WTC11 (cell line): ENCODE results near the gene OAF. TPM values are rescaled to one million over a fixed set of nuclear protein-coding genes. Genes with fewer than 3 reads are reported as not detected.
A peak's percentile ranks its signal among the peaks of the same experiment; 100 is the strongest.

Experiments
- ATAC-seq: fragments of 200-7000 bp; cut with Tn5 transposase; 2 replicates; pipeline ENCODE4 v1.10.0; 2021; ENCODE audit warnings: mild to moderate bottlenecking, moderate library complexity
- CTCF ChIA-PET: fragments of 300-600 bp; sonication (Branson Sonifier 250); formaldehyde crosslinking; loops from one replicate; lab custom pipeline; 2021; ENCODE audit warnings: antibody characterized with exemption; lab: Charles Lee
- POLR2A ChIA-PET: fragments of 350-600 bp; sonication (Branson Sonifier 250); formaldehyde crosslinking; loops from one replicate; lab custom pipeline; 2021; ENCODE audit warnings: antibody characterized with exemption; lab: Charles Lee
- DNase-seq: peaks from one replicate; pipeline ENCODE4 v3.0.0; 2021; ENCODE audit warnings: low spot score
- H3K27ac Mint-ChIP-seq: 2 replicates; pipeline ENCODE4 v1.8.0; 2021; ENCODE audit warnings: mixed read lengths
- H3K27me3 Mint-ChIP-seq: 2 replicates; pipeline ENCODE4 v1.8.0; 2021; ENCODE audit warnings: low read depth, mild to moderate bottlenecking, moderate library complexity, mixed read lengths
- H3K36me3 Mint-ChIP-seq: 2 replicates; pipeline ENCODE4 v1.8.0; 2021; ENCODE audit warnings: mixed read lengths
- H3K4me1 Mint-ChIP-seq: 2 replicates; pipeline ENCODE4 v1.8.0; 2022; ENCODE audit warnings: mixed read lengths
- H3K4me3 Mint-ChIP-seq: 2 replicates; pipeline ENCODE4 v1.8.0; 2021; ENCODE audit warnings: mild to moderate bottlenecking, moderate library complexity, mixed read lengths
- H3K9me3 Mint-ChIP-seq: 2 replicates; pipeline ENCODE4 v1.8.0; 2021; ENCODE audit warnings: mixed read lengths
- ELF4 ChIP-seq: sonication (generic); formaldehyde crosslinking; IDR thresholded peaks from 2 replicates; pipeline ENCODE4 v1.8.1; 2022; ENCODE audit warnings: low read depth, mild to moderate bottlenecking, moderate library complexity, missing genetic modification reagents
- FOXK1 ChIP-seq: sonication (generic); formaldehyde crosslinking; IDR thresholded peaks from 2 replicates; pipeline ENCODE4 v1.8.0; 2022; ENCODE audit warnings: mild to moderate bottlenecking, moderate library complexity, missing genetic modification reagents
- GABPB1 ChIP-seq: sonication (generic); formaldehyde crosslinking; IDR thresholded peaks from 2 replicates; pipeline ENCODE4 v1.8.1; 2023; ENCODE audit warnings: mild to moderate bottlenecking, missing genetic modification reagents
- NFATC4 ChIP-seq: fragments of 250-450 bp; sonication (Bioruptor Pico); IDR thresholded peaks from 2 replicates; pipeline ENCODE4 v1.9.0; 2021; ENCODE audit warnings: mild to moderate bottlenecking
- NR2C2 ChIP-seq: sonication (generic); formaldehyde crosslinking; IDR thresholded peaks from 2 replicates; pipeline ENCODE4 v1.8.0; 2022; ENCODE audit warnings: mild to moderate bottlenecking, missing genetic modification reagents
- RORB ChIP-seq: fragments of 250-450 bp; sonication (Bioruptor Pico); IDR thresholded peaks from 2 replicates; pipeline ENCODE4 v1.9.0; 2021; ENCODE audit warnings: mild to moderate bottlenecking
- total RNA-seq: library from RNA; stranded (reverse); gene quantifications from 3 replicates; pipeline ENCODE4 v1.2.3, GENCODE V29; 2021
- TF ChIP-seq, protein P1 (sequence below): fragments of 250-450 bp; sonication (Bioruptor Pico); IDR thresholded peaks from 2 replicates; pipeline ENCODE4 v1.9.0; 2021; ENCODE audit warnings: moderate library complexity, mild to moderate bottlenecking, inconsistent platforms, borderline replicate concordance
- TF ChIP-seq, protein P2 (sequence below): fragments of 250-450 bp; sonication (Bioruptor Pico); IDR thresholded peaks from 2 replicates; pipeline ENCODE4 v1.9.0; 2021; ENCODE audit warnings: mild to moderate bottlenecking
- TF ChIP-seq, protein P3 (sequence below): sonication (generic); formaldehyde crosslinking; IDR thresholded peaks from 2 replicates; pipeline ENCODE4 v1.8.1; 2023; ENCODE audit warnings: mild to moderate bottlenecking, missing genetic modification reagents, moderate library complexity
- TF ChIP-seq, protein P4 (sequence below): fragments of 200-600 bp; IDR thresholded peaks from 2 replicates; pipeline ENCODE4 v1.8.0; 2022; ENCODE audit warnings: antibody characterized with exemption
- TF ChIP-seq, protein P5 (sequence below): sonication (generic); formaldehyde crosslinking; IDR thresholded peaks from 2 replicates; pipeline ENCODE4 v1.8.1; 2023; ENCODE audit warnings: mild to moderate bottlenecking, missing genetic modification reagents
- TF ChIP-seq, protein P6 (sequence below): sonication (generic); formaldehyde crosslinking; IDR thresholded peaks from 2 replicates; pipeline ENCODE4 v1.8.1; 2022; ENCODE audit warnings: mild to moderate bottlenecking, missing genetic modification reagents, moderate library complexity, borderline replicate concordance
- TF ChIP-seq, protein P7 (sequence below): sonication (generic); formaldehyde crosslinking; conservative IDR thresholded peaks from 2 replicates; pipeline ENCODE4 v1.8.1; 2022; ENCODE audit warnings: mild to moderate bottlenecking, missing genetic modification reagents
- TF ChIP-seq, protein P8 (sequence below): sonication (generic); formaldehyde crosslinking; IDR thresholded peaks from 2 replicates; pipeline ENCODE4 v1.8.0; 2022; ENCODE audit warnings: mild to moderate bottlenecking, missing genetic modification reagents
- TF ChIP-seq, protein P9 (sequence below): fragments of 250-450 bp; sonication (Bioruptor Pico); IDR thresholded peaks from 2 replicates; pipeline ENCODE4 v1.8.0; 2021; ENCODE audit warnings: mild to moderate bottlenecking

Gene OAF
- total RNA-seq, 1 experiment from 2014 or later: 5.6 TPM

DNA sequence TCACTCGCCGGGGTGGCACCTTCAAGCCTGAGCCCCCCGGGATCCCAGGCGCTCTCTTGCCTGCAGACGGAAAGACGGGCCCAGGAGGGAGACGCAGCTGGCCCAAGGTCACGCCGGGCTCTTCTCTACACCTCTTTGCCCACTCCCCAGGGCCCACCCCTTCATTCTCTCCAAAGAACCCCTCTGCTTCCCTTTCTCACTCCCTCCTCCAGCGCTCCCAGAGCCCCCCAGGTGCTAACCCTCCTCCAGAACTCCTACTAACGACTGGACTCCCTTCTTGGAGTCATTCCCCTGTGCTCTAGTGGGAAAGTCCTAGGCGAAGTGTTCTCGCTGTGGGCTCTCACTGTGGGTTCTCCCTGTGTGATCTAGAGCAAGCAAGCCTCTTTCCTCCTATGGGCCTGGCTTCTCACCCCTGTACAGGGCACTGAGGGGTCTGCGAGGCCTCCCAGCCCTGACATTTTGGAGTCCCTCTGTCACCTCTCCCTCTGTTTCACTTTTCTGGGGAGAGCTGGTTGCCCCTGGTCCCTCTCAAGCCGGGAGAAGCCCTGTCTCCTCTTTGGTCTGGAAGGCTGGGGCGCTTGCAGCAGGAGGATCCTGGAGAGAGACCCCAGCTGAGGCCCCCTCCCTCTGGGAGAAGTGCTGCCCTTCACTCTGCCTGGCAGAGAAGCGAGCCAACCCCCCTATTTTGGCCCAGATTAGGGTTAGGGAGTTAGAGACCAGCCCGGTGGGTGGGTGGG, 858 bp downstream of the OAF start (continued):
- TF ChIP-seq, protein P1, sequence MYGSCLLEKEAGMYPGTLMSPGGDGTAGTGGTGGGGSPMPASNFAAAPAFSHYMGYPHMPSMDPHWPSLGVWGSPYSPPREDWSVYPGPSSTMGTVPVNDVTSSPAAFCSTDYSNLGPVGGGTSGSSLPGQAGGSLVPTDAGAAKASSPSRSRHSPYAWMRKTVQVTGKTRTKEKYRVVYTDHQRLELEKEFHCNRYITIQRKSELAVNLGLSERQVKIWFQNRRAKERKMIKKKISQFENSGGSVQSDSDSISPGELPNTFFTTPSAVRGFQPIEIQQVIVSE (CRISPR knock-in tag): no peak
- no peak for TF ChIP-seq GABPB1
- TF ChIP-seq, protein P2, sequence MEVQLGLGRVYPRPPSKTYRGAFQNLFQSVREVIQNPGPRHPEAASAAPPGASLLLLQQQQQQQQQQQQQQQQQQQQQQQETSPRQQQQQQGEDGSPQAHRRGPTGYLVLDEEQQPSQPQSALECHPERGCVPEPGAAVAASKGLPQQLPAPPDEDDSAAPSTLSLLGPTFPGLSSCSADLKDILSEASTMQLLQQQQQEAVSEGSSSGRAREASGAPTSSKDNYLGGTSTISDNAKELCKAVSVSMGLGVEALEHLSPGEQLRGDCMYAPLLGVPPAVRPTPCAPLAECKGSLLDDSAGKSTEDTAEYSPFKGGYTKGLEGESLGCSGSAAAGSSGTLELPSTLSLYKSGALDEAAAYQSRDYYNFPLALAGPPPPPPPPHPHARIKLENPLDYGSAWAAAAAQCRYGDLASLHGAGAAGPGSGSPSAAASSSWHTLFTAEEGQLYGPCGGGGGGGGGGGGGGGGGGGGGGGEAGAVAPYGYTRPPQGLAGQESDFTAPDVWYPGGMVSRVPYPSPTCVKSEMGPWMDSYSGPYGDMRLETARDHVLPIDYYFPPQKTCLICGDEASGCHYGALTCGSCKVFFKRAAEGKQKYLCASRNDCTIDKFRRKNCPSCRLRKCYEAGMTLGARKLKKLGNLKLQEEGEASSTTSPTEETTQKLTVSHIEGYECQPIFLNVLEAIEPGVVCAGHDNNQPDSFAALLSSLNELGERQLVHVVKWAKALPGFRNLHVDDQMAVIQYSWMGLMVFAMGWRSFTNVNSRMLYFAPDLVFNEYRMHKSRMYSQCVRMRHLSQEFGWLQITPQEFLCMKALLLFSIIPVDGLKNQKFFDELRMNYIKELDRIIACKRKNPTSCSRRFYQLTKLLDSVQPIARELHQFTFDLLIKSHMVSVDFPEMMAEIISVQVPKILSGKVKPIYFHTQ (CRISPR knock-in tag): no peak
- TF ChIP-seq, protein P3, sequence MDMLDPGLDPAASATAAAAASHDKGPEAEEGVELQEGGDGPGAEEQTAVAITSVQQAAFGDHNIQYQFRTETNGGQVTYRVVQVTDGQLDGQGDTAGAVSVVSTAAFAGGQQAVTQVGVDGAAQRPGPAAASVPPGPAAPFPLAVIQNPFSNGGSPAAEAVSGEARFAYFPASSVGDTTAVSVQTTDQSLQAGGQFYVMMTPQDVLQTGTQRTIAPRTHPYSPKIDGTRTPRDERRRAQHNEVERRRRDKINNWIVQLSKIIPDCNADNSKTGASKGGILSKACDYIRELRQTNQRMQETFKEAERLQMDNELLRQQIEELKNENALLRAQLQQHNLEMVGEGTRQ (CRISPR knock-in tag): no peak
- TF ChIP-seq RORB (CRISPR knock-in tag): no peak

DNA sequence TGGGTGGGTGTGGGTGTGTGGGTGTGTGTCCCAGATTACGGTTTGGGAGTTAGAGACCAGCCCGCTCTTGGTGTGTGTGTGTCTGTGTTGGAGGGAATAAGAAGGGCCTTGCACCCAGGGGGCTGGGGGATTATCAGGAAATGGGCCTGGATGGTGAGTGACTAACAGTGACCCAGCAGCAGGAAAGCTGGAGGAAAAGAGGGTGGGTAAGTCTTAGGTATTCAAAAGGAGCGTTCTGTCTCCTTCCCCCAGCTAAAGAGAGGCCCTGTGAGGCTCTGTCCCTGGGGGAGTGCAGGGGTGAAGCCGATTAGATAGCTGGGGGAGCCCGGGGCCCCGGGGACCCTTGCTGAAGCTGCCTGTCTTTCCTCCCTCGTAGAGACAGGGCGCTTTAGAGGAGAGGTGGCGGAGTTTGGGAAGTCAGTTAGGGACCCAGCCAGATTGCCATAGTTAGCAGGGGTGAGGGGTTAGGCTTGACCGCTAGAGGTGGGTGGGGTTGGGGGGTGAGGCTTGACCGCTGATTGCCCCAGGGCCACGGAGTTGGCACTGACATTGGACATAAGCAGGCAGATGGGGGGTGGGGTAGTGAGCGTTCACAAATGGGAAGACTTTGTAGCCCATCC, 1.5 kb downstream of the OAF start:
- DNase-seq (no peak), ATAC-seq (no peak)
- H3K4me3 Mint-ChIP-seq: peak overlapping the region; percentile 34; the same call in 1 of the 2 replicates
- POLR2A ChIA-PET: interaction anchor here (0.6 to 1.1 kb wide), 2 partner anchors 8 to 33 kb away, joined by 3 to 4 read pairs; no protein-coding TSS in a partner anchor
- H3K9me3 Mint-ChIP-seq: no peaks in the 10 kb centered on the region
- CTCF ChIA-PET: interaction anchor here (0.7 to 5.0 kb wide), 10 partner anchors 12 to 91 kb away, joined by 3 to 28 read pairs (median 6); partner anchors contain the start of gene POU2F3
- no peaks in the 10 kb centered on the region for H3K36me3 Mint-ChIP-seq
- H3K27ac Mint-ChIP-seq: no peak overlapping the region
- peaks cover 26% of the 10 kb centered on the region for H3K4me1 Mint-ChIP-seq
- no peak for TF ChIP-seq NFATC4 (CRISPR knock-in tag)
- TF ChIP-seq, protein P4, sequence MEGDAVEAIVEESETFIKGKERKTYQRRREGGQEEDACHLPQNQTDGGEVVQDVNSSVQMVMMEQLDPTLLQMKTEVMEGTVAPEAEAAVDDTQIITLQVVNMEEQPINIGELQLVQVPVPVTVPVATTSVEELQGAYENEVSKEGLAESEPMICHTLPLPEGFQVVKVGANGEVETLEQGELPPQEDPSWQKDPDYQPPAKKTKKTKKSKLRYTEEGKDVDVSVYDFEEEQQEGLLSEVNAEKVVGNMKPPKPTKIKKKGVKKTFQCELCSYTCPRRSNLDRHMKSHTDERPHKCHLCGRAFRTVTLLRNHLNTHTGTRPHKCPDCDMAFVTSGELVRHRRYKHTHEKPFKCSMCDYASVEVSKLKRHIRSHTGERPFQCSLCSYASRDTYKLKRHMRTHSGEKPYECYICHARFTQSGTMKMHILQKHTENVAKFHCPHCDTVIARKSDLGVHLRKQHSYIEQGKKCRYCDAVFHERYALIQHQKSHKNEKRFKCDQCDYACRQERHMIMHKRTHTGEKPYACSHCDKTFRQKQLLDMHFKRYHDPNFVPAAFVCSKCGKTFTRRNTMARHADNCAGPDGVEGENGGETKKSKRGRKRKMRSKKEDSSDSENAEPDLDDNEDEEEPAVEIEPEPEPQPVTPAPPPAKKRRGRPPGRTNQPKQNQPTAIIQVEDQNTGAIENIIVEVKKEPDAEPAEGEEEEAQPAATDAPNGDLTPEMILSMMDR: no peak
- TF ChIP-seq, protein P5, sequence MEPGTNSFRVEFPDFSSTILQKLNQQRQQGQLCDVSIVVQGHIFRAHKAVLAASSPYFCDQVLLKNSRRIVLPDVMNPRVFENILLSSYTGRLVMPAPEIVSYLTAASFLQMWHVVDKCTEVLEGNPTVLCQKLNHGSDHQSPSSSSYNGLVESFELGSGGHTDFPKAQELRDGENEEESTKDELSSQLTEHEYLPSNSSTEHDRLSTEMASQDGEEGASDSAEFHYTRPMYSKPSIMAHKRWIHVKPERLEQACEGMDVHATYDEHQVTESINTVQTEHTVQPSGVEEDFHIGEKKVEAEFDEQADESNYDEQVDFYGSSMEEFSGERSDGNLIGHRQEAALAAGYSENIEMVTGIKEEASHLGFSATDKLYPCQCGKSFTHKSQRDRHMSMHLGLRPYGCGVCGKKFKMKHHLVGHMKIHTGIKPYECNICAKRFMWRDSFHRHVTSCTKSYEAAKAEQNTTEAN: no peak
- TF ChIP-seq, protein P6, sequence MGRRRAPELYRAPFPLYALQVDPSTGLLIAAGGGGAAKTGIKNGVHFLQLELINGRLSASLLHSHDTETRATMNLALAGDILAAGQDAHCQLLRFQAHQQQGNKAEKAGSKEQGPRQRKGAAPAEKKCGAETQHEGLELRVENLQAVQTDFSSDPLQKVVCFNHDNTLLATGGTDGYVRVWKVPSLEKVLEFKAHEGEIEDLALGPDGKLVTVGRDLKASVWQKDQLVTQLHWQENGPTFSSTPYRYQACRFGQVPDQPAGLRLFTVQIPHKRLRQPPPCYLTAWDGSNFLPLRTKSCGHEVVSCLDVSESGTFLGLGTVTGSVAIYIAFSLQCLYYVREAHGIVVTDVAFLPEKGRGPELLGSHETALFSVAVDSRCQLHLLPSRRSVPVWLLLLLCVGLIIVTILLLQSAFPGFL (CRISPR knock-in tag): no peak
- no peak for TF ChIP-seq FOXK1 (CRISPR knock-in tag)
- TF ChIP-seq, protein P7, sequence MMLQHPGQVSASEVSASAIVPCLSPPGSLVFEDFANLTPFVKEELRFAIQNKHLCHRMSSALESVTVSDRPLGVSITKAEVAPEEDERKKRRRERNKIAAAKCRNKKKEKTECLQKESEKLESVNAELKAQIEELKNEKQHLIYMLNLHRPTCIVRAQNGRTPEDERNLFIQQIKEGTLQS: no peak
- TF ChIP-seq, protein P8, sequence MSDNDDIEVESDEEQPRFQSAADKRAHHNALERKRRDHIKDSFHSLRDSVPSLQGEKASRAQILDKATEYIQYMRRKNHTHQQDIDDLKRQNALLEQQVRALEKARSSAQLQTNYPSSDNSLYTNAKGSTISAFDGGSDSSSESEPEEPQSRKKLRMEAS: no peak
- TF ChIP-seq, protein P9, sequence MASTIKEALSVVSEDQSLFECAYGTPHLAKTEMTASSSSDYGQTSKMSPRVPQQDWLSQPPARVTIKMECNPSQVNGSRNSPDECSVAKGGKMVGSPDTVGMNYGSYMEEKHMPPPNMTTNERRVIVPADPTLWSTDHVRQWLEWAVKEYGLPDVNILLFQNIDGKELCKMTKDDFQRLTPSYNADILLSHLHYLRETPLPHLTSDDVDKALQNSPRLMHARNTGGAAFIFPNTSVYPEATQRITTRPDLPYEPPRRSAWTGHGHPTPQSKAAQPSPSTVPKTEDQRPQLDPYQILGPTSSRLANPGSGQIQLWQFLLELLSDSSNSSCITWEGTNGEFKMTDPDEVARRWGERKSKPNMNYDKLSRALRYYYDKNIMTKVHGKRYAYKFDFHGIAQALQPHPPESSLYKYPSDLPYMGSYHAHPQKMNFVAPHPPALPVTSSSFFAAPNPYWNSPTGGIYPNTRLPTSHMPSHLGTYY (CRISPR knock-in tag): no peak
- TF ChIP-seq NR2C2: no peak
- no peak for TF ChIP-seq ELF4
- H3K27me3 Mint-ChIP-seq: peaks cover 94% of the 10 kb centered on the region
